ENCODE data around the gene SPTLC3.

Gene SPTLC3

DNA sequence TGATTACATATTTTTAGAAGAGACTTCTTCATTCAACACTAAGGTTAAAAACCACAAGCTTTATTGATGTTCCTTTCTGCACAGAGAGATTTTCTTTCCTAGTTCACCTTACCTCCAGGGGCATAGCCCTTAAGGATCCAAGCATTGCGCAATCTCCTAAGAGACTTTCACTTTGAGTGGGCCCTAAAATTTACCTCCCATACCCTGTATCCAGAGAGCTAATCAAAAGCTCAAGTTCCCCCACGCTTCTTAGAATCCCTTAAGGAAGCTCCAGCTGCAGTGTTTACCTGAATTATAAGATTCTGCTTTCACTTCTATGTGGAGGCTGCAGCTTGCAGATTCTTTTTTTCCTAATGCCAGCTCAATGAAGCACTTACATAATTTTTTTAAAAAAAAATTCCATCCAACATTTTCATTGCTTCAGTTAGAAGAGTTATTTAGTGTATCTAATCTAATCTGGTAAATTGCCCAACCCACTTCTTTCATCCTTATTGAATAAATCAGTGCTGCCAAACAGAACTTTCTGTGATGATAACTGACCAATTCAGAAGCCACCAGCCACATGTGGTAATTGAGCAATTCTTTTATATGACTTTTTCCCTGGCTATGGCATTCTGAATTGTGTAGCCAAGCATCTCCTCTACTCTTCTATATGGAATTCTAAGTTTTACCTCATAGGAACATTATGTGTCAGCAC, 24.6 kb upstream of the SPTLC3 start:
- DNase-seq (ENCODE audit: low read depth in 2 of 2, low spot score in 1 of 2): no peak

DNA sequence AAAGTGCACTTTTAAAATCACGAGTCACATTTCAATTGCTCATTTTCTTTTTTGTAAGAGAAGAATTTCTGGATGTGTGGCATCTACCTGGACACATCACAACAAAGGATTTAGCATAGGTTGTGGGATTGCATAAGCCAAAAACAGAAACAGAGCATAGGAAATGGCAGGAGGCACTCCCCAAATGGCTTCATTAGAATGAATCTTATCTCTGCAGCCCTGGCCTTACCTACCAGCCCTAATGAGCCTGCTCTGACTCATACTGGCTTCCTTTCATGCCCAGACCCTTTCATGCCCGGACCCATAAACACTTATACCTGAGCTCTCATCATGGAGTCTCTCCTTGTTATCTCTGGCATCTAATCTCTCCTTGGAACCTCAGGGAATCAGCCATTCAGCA, 23.9 kb upstream of the SPTLC3 start:
- no peak for DNase-seq (ENCODE audit: low read depth in 2 of 2, low spot score in 1 of 2)

DNA sequence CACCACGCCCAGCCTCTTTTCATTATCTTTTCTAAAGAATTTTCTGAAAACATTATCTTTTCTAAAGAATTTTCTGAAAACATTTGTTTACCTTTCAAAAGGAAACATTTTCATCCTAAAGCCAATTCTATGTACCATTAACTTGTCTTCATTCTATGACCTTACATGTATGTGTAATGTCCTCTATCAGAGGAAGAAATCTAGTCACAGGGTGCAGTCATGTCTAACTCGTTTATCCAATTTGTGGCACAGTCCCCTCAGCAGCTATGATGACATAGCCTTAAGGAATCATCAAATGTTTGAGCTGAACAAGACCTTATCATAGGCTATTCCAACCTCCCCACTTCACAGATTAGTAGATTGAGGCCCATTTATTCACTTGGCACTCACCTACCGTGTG, 21.5 kb upstream of the SPTLC3 start:
- DNase-seq (ENCODE audit: low read depth in 2 of 2, low spot score in 1 of 2): no peak

GRCh38 chr20:12989586-12990115, 19.1 kb upstream of the SPTLC3 start:
- no peak for DNase-seq (ENCODE audit: low read depth in 2 of 2, low spot score in 1 of 2)

DNA sequence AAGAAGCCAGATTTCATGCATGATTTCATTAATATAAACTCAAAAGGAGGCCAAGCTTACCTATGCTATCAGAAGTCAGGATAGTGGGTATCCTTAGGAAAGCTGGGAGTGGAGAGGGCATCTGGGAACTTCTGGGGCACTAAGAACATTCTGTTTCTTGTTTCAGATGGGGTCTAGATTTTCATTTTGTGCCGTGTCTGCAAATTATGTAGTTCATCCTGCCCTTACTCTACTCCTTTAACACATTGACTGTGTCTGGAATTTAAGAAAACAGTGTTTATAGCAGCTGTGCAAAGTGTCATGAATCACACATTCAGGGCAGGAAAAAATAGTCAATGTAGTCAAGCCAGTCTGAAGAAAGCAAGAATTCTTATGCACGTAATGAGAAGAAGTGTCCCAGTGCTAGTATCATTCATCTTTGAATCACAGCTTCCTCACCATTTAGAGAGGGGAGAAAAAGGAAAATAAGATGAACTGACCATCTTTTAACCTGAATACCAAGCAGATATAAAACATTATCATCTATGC, 11.6 kb upstream of the SPTLC3 start:
- no peak for DNase-seq (ENCODE audit: low read depth in 2 of 2, low spot score in 1 of 2)

GRCh38 chr20:12998046-12998445, 10.7 kb upstream of the SPTLC3 start:
- no peak for DNase-seq (ENCODE audit: low read depth in 2 of 2, low spot score in 1 of 2)

GRCh38 chr20:12999201-12999600, 9.6 kb upstream of the SPTLC3 start:
- no peak for DNase-seq (ENCODE audit: low read depth in 2 of 2, low spot score in 1 of 2)

- no peak for DNase-seq (ENCODE audit: low read depth in 2 of 2, low spot score in 1 of 2)
Observed at GRCh38 chr20:13002251-13002650, 6.5 kb upstream of the SPTLC3 start.

DNA sequence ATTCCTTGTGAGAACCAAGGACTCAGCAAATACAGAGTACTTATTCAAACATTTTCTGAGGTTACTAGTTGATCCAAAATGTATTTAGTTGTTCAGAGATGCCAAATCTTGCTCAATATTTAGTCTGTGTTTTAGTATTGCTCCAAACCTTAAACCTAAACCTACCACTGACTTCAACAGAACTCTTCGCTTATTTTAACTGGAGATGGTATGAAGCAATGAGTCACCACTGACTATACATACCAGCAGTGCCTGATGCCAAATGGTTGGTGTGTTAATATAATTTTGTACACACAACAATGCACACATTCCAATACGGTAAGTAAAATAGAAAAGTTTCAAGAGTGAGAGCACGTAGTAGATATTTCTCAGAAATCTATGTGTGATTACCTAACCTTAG, 1.9 kb upstream of the SPTLC3 start:
- DNase-seq (ENCODE audit: low read depth in 2 of 2, low spot score in 1 of 2): no peak

GRCh38 chr20:13007596-13007995, 1.2 kb upstream of the SPTLC3 start:
- no peak for DNase-seq (ENCODE audit: low read depth in 2 of 2, low spot score in 1 of 2)

GRCh38 chr20:13009682-13010406, 1.1 kb downstream of the SPTLC3 start:
- DNase-seq (ENCODE audit: low read depth in 2 of 2, low spot score in 1 of 2): no peak

- no peak for DNase-seq (ENCODE audit: low read depth in 2 of 2, low spot score in 1 of 2)
Observed at GRCh38 chr20:13012886-13013285, 4.1 kb downstream of the SPTLC3 start.

GRCh38 chr20:13013411-13013810, 4.6 kb downstream of the SPTLC3 start:
- no peak for DNase-seq (ENCODE audit: low read depth in 2 of 2, low spot score in 1 of 2)

GRCh38 chr20:13017235-13017634, 8.5 kb downstream of the SPTLC3 start:
- DNase-seq (ENCODE audit: low read depth in 2 of 2, low spot score in 1 of 2): no peak

DNA sequence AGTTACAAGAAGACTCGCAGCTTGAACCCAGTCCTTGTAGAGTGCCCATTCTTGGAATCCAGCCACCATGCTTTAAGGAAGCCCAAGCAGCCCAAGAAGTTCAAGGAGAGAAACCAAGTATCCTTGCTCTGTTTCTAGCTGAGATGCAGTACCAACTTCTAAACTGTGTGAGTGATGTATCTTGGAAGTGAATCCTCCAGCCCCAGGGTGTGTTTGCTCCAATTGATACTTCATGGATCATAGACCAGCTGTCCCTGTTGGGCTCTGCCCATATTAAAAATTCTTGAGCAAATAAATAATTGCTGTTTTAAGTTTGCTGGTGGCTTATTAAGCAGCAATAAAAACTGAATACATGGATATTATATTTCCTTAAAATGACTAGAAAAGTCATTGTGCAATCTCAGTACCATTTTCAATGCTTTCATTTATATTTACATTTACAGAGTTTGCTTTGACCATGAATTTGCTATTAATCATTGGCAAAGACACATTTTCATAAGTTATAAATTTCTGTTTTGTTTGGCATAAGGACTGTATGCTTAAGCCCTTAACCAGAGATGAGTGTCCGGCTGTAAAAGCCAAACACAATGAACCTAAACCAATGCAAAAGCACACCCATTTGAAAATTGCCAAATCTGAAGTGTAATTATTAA, 9.2 kb downstream of the SPTLC3 start:
- no peak for DNase-seq (ENCODE audit: low read depth in 2 of 2, low spot score in 1 of 2)

DNA sequence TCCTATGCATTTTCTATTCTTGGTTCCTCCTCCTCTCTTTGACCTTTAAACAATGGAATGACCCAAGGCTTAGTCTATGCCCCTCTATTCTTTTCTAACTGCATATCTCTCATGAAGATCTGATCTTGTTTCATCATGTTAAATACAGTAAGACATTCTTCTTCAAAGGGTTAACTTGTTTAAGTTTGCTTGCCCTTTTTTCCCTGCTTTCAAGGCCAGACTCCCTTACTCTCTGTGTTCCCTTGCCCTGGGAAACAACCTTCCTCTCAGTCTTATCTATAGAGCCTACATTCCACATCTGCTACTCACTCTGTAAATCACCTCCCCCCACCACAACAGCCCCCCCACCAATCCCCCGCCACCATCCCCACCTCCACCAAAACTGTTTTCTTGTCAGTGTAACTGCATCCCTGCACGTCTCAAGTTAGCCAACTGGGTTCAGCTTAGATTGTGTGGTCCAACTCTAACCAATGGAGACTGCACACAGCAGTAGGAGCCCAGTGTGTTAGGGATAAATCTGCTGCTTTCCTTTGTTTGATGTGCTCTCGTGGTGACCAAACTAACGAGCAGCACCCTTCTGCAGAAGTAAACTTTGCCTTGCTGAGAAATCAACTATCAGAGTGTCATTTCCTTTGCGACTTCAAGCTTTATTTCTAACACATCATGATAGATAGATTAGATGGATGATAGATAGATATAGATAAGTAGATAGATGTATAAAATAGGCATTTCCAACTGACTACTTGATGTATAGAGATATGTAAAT, 12.6 kb downstream of the SPTLC3 start:
- DNase-seq (ENCODE audit: low read depth in 2 of 2, low spot score in 1 of 2): no peak

GRCh38 chr20:13022401-13023155, 13.8 kb downstream of the SPTLC3 start:
- DNase-seq (ENCODE audit: low read depth in 2 of 2, low spot score in 1 of 2): no peak

DNA sequence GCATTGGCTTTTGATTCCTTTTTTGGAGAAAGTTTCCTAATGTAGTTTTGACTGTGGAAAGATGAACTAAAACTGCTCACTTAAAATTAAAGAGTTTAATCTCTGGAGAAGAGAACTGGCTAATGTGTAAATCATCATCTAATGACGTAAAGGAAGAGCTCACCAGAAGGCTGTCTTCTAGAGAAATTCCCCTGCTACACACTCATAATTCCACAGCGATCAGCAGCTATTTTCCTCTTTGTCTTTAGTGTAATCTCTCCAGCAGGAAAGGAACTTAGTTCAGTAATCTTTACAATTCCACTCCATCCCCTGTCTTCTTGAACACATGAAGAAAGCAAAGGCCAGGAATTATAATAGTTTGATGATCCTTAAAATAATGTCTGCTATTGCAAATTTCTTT, 15.8 kb downstream of the SPTLC3 start:
- no peak for DNase-seq (ENCODE audit: low read depth in 2 of 2, low spot score in 1 of 2)

GRCh38 chr20:13025181-13025580, 16.4 kb downstream of the SPTLC3 start:
- no peak for DNase-seq (ENCODE audit: low read depth in 2 of 2, low spot score in 1 of 2)

DNA sequence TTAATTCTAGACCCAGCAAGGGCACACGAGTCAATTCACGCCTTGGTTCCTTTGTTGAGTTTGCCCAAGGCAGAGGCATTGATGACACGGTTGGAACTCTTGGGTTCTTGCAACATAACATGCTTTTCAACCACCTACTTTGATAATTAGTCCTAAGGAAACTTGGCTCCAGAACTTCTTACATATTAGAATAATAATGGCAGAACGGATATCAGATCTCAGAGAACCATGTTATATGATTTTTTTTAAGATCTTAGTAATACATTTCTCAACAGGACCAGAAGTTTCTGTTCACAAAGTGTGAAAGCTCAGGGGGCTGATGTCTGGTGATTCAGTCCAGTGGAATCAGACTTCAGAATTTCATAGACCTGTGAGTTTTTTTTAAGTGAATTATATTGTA, 19.2 kb downstream of the SPTLC3 start:
- DNase-seq (ENCODE audit: low read depth in 2 of 2, low spot score in 1 of 2): no peak
